Sigmoid colon (tissue), 4 donors: ENCODE data around the gene PTPRN.

Source experiments
- CTCF ChIP-seq, 4 experiments: fragments of 450-650 bp in 3 of 4; fragments of 200-600 bp in 1 of 4; IDR thresholded peaks; one replicate each; pipeline ENCODE4 v1.5.1; 2016 to 2019; ENCODE audit warnings: antibody characterized with exemption in 4 of 4, mild to moderate bottlenecking in 3 of 4, moderate library complexity in 2 of 4
- EP300 ChIP-seq, 4 donors: sonication (generic); formaldehyde crosslinking; IDR thresholded peaks; one replicate each; pipeline ENCODE4 v1.6.1; 2017; ENCODE audit warnings: antibody characterized with exemption in 4 of 4
- POLR2A ChIP-seq, 2 donors: fragments of 450-650 bp; IDR thresholded peaks; one replicate each; pipeline ENCODE4 v1.6.1; 2016; ENCODE audit warnings: antibody characterized with exemption in 2 of 2, mild to moderate bottlenecking in 2 of 2, moderate library complexity in 2 of 2
- POLR2AphosphoS5 ChIP-seq, 4 donors: sonication (generic); formaldehyde crosslinking; IDR thresholded peaks; one replicate each; pipeline ENCODE4 v1.6.1; 2017; ENCODE audit warnings: antibody characterized with exemption in 4 of 4

DNA sequence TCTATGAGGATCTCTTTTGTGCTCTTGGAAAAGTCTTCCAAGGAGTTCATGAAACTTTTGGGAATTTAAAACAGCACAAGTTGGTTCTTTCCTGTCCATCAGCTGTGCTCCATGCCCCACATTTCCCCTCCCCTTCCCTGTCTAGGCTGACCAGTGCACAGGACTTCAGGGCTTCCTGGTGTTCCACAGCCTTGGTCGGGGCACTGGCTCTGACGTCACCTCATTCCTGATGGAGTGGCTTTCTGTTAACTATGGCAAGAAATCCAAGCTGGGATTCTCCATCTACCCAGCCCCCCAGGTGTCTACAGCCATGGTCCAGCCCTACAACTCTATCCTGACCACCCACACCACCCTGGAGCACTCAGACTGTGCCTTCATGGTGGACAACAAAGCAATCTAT, 38.2 kb downstream of the PTPRN start:
- TF ChIP-seq CTCF (IDR thresholded peaks at IDR 0.05) (no peak), POLR2A (IDR thresholded peaks at IDR 0.05) (no peak), POLR2AphosphoS5 (IDR thresholded peaks at IDR 0.05) (no peak), EP300 (IDR thresholded peaks at IDR 0.05) (no peak)
